GM18498 (cell line): ENCODE results near the gene EEIG1.
"Not testable (repeated sequence)": the region's sequence is repeated elsewhere in the genome, so short reads cannot be mapped to it uniquely, and the experiment has no call there.

Source experiments
- ATAC-seq: cut with Tn5 transposase; IDR thresholded peaks from one replicate; pipeline ENCODE4 v1.9.1; 2021; ENCODE audit warnings: mild to moderate bottlenecking, moderate library complexity; ENCODE audit not compliant: unreplicated experiment

EEIG1 gene

DNA sequence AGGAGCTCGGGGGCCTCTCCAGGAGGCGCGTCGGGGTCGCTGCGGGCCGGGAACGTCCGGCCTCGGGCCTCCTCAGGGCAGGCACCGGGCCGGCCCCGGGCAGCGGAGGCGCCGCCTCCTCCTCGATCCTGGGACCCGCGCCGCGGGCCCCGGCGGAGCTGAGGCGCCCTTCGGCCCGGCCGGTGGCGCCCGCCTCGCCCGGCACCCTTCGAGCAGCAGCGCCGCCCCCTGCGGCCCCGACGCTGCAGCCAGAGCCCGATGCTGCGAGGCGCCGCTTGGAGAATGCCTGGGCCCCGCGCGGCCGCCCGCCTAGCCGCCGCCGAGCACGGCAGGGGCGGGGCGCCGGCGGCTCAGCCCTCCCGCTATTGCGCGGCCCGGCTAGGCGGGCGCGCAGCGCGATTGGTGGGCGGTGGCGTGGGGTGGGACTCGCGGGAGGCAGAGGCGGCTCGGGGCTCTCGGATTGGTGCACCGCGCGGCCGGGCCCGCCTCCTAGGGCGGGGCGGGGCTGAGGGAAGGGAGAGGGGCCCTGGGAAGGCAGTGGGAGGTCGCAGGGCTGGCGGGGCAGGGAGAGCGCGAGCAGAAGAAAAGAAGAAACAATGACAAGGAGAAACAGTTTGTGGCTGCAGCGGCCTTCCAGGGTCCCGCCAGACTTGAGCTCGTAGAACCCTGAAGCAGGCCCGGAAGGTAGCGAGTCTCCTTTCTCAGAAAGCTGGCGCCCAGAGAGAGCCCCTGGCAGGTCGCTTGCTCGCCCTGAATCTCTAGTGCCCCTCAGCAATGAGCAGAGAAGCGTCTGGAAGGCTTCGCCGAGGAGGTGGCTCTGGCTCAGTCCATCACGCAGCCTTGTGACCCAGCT lies at the start of gene EEIG1:
Gene EEIG1, minus strand, starts transcription at position 284 of the 853 bp plus-strand sequence. CDS start 852 bp downstream, outside the sequence.
- ATAC-seq, result peak; percentile 79

DNA sequence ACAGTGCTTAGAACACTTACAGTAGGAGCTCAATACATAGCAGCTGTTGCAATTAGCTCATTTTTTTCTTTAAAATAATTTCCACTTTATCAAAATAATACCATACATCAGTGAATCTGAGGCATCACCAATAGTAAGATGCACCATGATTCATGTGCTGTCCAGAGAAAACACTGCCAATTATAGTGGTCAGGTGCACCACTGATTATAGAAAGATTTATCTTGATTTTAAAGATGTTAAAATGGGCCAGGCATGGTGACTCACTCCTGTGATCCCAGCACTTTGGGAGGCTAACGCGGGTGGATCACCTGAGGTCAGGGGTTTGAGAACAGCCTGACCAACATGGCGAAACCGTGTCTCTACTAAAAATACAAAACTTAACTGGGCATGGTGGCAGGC lies 46.9 kb upstream of the EEIG1 start:
- no peak for ATAC-seq

DNA sequence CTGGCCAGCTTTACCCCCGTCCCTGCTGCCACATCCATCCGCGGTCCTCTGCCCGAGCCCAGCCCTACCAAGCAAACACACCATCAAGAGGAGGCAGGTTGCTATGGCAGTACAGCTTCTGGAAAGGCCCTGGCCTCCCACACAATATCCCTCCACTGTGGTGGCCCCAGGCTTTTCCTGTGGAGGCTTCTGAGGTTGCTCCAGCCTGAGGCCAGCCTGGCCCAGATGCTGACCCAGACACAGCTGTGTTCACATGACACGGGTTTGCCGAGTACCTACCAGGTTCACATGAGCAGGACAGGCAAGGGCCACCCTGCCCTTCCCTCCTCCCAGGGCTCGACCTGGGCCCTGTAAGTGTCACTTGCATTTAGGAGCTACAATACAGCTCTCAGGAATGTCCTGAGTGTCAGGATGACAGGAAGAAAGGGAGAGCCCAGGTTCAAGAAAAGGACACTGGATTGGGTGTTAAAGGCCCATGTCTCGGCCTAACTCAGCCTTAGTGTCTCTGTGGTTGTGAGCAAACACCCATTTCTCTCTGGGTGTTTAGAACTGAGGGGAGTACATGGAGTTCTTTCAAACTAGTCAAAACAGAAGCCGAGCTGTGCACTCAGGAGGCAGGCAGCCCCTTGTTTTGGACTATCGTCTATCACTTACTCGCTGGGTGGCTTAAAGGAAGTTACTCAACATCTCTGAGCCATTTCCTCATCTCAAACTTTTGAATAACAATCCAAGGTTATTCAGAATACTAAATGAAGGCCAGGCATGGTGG lies 46.2 kb upstream of the EEIG1 start:
- ATAC-seq, result peak; percentile 17

DNA sequence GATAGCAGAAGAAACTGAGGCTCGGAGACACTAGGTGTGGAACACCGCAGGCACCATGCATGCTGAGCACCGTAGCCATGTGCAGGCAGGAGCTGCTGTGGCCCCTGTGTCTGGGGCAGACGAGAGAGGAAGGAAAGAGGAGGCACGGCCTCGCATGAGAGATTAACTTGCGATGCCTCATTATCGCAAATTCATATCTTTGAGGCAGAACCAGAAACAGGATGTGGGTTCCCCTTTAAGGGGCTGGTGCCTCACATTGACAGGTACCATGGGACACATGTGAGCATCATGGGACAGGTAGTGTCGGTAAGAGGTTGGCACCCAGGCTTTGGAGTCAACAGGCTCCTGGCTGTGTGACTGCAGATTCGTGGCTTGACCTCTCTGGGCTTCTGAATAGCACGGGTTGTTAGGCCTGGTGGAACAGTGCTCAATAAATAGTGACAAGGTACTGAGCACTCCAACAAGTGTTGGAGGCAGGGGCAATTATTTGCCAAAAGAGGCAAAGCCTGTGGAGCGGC lies 45.5 kb upstream of the EEIG1 start:
- peak; percentile 49 for ATAC-seq

DNA sequence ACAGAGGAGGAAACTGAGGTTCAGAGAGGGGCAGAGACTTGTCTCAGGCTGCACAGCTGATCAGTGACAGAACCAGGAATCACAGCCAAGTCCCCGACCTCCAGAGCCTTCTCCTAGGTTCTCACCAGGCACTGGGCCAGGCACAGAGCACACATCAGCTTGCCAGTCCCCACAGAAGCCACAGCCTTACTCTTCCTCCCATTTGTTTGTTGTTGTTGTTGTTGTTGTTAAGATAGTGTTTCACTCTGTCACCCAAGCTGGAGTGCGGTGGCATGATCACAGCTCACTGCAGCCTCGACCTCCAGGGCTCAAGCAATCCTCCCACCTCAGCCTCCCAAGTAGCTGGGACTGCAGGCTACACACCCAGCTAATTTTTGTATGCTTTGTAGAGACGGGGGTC lies 44.9 kb upstream of the EEIG1 start:
- ATAC-seq, result no peak

DNA sequence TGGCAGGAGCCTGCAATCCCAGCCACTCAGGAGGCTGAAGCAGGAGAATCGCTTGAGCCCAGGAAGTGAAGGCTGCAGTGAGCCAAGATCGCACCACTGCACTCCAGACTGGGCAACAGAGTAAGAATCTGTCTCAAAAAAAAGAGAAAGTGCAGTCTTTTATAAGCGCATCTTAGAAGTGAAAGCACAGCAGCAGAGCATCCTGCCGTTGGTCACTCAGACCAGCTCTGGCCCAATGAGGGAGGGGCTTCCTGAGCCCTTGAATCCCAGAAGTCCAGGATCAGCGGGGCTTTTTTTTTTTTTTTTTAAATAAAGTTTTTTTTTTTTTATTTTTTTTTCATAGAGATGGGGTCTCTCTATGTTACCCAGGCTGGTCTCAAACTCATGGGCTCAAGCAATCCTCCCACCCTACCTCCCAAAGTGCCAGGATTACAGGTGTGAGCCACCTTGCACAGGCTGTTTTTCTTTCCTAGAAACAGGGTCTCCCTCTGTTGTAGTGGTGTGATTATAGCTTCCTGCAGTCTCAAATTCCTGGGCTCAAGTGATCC lies 44.0 kb upstream of the EEIG1 start:
- ATAC-seq, result no peak

DNA sequence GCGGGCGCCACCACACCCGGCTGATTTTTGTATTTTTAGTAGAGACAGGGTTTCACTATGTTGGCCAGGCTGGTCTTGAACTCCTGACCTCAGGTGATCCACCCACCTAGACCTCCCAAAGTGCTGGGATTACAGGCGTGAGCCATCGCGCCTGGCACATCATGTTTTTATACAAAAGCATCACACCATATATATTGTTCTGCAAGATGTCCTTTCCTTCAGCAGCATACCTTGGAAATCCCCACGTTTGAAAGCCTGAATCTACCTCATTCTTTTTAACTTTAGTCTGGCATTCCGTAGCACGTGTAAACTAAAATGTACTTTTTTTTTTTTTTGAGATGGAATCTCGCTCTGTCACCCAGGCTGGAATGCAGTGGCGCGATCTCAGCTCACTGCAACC lies 42.9 kb upstream of the EEIG1 start:
- not testable (repeated sequence) for ATAC-seq

DNA sequence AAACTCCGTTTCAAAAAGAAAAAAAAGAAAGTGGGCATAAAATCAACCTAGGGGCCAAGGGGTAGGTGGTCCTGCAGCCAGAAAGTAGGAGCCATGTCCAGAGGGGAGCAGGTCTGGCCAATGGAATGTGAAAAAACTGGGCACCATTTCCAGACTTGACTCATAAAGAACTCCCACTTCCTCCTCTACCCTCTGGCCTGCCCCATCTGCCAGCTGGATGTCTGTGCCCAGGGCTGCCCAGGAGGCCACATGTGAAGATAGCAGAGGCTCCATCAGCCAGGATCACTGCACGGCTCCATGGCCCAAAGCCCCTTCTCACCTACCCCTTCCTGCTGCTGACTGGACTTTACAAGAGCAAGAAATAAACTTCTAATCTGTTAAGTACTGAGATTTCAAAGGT lies 42.1 kb upstream of the EEIG1 start:
- no peak for ATAC-seq

DNA sequence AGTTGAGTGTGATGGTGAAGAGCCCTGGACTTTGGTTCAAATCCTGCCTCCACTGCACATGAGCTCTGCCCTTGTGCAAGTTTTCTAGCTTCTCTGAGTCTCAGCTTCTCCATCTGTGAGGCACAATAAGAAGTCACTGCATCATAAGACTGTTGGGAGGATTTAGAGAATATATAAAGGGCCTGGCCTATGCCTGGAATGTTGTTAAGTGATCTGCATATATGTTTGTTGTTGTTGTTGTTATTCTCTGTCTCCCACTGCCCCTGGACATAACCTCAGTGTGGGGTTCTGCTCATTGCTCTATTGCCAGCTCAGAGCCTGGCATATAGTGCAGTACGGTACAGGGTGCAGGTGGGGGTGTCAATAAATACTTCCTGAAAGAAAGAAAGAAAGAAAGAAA lies 40.3 kb upstream of the EEIG1 start:
- no peak for ATAC-seq

DNA sequence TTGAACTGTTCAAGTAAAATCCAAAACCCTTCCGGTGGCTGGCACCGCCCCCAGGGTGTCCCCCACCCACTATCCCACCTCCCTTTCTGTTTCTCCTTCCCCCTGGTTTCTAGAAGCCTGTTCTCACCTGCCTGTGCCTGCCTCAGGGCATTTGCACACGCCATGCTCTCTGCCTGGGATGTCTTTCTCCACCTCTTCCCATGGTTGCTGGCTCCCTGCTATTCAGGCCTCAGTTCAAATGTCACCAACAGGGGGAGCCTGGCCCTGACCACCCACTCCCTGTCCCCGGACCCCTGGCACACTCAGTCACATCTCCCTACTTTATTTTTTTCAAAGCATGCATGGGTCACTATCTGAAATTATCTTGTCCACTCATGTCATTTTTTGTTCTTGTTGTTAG lies 39.9 kb upstream of the EEIG1 start:
- no peak for ATAC-seq

DNA sequence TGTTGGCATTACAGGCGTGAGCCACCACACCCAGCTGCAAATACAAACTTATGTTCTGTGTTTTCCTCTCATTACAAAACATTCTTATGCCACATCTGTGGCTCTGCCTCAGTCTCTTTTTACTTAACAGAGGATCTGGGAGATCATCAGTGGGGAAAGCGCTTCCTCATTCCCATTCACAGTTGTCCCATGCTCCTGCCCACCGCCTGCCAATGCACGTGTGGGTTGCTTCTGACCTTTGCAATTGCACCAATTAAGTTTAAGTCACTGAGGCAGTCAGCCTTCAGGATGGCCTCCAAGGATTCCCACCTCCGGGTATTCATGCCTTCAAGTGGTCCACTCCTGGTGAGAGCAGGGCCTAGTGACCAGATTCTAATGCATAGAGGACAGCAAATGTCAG lies 34.9 kb upstream of the EEIG1 start:
- ATAC-seq, result no peak

DNA sequence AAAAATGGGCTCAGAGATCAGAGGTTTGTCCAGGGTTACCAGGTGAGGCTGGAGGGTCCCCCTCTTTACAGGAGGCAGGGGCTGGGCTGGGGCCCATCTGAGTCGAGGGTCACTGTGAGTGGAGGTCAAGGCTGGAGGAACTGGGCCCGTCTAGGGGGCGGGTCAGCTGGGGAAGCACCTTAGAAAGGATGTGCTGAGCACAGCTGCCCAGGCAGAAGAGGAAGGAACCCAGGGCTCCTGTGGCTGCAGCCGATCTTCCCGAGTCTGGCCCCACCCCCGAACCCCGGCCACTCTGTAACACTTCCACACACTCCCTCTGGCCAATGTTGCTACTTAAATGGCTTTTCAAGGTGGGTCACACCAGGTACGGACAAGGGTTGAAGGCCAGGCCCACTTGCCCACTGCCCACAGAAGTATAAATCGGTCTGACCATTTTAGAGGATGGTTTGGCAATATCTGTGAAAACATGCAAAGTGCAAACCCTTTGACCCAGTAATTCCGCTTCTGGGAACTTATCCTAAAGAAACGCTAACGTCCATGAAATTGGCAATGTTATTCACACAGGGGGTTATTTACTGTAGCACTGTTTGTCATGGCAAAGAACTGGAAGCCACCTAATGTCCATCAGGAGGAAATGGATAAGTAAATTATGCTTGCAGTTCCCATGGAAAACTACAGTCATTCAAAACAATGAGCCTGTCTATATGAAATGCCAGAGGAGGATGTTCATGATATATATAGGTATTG lies 30.5 kb upstream of the EEIG1 start:
- ATAC-seq, result no peak

DNA sequence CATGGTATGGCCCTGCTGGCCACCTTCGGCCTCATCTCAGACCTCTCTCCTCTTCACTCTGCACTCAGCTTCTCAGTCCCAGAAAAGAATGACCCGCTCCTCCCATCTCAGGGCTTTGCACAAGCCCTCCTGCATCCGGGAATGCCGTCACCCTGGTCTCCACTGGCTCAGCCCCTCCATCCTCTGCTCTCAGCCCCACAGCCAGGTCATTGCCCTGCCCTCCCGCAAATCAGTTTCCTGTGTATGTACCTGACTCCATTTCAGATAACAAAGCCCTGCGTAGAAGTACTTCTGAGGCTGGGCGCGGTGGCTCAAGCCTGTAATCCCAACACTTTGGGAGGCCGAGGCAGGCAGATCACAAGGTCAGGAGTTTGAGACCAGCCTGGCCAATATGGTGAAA lies 28.9 kb upstream of the EEIG1 start:
- no peak for ATAC-seq

DNA sequence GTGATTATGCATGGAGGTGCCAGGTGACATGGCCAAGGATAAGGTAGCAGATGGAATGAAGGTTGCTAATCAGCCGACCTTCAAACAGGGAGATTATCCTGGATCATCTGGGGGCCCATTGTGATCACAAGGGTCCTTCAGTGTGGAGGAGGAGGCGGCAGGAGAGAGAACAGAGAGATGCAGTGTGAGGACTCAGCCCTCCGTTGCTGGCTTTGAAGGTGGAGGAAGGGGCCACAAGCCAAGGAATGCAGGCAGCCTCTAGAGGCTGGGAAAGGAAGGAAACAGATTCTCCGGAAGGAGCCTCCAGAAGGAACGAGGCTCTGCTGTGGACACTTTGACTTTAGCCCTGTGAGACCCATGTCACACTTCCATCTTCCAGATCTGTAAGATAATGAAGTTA lies 27.4 kb upstream of the EEIG1 start:
- ATAC-seq, result no peak

DNA sequence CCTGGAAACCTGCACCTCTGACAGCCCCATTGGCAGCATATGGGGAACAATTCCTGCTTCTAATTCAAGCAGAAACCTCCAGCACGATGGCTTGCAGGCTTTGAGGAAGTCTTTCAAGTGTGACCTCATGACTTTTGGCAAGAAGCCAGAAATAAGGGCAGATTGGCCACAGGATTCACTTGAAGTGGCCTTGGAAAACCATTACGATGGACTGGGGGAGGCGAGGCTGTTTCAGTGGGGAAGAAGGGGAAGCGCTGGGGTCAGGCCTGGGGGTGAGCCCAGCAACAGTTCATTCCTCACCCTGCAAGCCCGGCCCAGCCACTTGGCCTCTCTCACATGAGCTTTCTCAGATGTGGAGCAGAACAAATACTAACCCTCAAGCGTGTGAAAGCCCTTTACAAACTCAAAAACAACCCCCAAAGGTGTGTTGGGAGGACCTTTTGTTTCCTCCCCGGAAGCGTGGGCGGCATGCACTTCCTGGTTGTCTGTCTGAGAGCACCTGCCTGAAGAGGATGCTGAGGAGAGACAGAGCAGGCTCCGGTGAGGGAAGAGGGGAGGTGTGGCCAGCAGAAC lies 26.9 kb upstream of the EEIG1 start:
- peak; percentile 67 for ATAC-seq

DNA sequence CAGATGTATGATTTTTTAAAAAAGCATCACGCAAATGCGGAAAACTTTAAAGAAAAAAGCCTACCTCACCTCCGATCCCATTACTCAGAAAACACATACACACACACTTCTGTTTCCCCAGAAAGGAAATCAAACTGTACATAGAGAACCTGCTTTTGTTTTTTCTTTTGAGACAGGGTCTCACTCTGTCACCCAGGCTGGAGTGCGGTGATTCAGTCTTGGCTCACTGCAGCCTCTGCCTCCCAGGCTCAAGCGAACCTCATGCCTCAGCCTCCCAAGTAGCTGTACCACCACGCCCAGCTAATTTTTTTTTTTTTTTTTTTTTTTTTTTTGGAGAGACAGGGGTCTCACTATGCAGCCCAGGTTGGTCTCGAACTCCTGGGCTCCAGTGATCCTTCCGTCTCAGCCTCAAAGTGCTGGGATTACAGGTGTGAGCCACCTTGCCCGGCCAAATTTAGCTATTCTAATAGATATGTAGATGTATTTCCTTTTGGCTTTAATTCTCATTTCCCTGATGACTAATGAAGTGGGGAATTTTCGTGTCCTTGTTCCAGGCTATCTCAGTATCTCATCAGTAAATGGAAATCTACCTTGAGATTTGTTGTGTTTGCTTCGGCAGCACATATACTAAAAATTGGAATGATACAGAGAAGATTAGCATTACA lies 25.7 kb upstream of the EEIG1 start:
- no peak for ATAC-seq

DNA sequence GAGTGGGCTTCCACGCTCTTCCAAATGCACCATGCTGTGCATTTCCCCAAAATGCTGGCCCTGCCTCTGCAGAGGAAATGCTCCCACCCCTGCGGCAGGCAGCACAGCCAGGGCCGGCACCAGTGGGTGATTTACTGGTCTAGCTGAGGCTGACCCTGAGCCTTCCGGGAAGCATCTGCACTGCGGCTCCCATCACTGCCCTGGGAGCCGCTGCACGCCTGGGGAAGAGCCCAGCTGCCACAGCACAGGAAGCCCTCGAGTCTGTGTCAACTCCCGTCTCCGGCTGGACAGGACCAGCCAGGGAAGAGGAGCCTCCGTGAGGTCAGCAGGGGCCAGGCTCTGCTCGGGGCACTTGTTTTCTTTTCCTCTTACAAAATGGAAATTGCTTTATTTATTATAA lies 25.1 kb upstream of the EEIG1 start:
- no peak for ATAC-seq

DNA sequence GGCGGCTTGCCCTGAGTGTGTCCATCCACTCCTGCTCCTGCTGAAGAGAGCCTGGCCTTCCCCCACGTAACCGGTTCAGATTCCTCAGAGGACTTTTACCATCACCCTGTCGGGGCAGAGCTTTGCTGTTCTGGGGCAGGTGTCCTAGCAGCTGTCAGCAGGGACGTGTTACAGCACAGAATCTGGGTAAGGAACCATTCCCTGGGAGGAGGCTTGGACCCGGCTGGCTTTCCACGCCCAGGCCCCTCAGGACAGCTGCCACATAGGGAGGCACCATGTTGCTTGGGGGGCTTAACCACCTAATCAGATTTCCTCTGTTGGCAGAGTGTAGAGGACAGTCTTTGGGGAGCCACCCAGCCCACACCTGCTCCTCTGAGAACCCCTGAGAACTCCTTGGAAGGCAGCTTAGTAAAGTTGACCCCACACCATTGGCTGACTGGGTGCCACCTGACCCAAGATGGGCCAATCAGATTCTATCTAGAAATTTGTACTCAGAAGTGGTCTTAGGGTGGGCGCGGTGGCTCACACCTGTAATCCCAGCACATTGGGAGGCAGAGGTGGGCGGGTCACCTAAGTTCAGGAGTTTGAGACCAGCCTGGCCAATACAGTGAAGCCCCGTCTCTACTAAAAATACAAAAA lies 23.3 kb upstream of the EEIG1 start:
- no peak for ATAC-seq

DNA sequence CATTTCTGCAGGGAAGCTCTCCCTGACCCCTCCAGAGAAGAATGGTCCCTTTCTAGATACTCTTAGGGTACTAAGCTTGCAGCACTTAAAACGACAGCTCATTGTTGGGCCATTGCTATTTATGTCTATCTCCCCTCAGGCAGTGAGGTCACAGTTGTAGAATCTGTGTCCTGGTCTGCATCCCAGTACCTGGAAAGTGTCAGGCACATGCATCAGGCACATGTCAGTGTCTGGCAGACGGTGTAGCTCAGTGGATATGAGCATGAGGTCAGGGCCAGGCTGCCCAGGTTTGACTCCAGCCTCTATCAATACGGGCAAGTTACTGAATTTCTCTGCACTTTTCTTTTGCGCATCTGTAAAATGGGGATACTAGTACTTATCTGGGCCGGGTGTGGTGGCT lies 22.2 kb upstream of the EEIG1 start:
- ATAC-seq, result no peak
